ENCODE data around the gene PLK1.
A peak's percentile ranks its signal among the peaks of the same experiment; 100 is the strongest.
"Not testable (repeated sequence)": the region's sequence is repeated elsewhere in the genome, so short reads cannot be mapped to it uniquely, and the experiment has no call there.

PLK1 gene

GRCh38 chr16:23726710-23727109, 48.0 kb downstream of the PLK1 start:
- TF ChIP-seq ZFX (IDR thresholded peaks at IDR 0.05; ENCODE audit: borderline replicate concordance) (no peak), CTCF (IDR thresholded peaks at IDR 0.05) (no peak)
- H3K27ac ChIP-seq, result no peak overlapping the region

GRCh38 chr16:23728112-23728477, 49.4 kb downstream of the PLK1 start:
- TF ChIP-seq ZFX (IDR thresholded peaks at IDR 0.05; ENCODE audit: borderline replicate concordance), result no peak
- TF ChIP-seq CTCF (IDR thresholded peaks at IDR 0.05), result peak; percentile 50
- no peak overlapping the region for H3K27ac ChIP-seq

GRCh38 chr16:23729503-23730424, 51.1 kb downstream of the PLK1 start:
- TF ChIP-seq ZFX (IDR thresholded peaks at IDR 0.05; ENCODE audit: borderline replicate concordance) (no peak), CTCF (IDR thresholded peaks at IDR 0.05) (no peak)
- no peak overlapping the region for H3K27ac ChIP-seq

GRCh38 chr16:23734176-23734893, 55.6 kb downstream of the PLK1 start:
- no peak for TF ChIP-seq CTCF (IDR thresholded peaks at IDR 0.05)
- TF ChIP-seq ZFX (IDR thresholded peaks at IDR 0.05; ENCODE audit: borderline replicate concordance), result no peak
- no peak overlapping the region for H3K27ac ChIP-seq

- not testable (repeated sequence) for H3K27ac ChIP-seq
These were observed 58.8 kb downstream of the PLK1 start for GRCh38 chr16:23737423-23738028.

GRCh38 chr16:23739516-23739915, 60.8 kb downstream of the PLK1 start:
- no peak overlapping the region for H3K27ac ChIP-seq
- TF ChIP-seq ZFX (IDR thresholded peaks at IDR 0.05; ENCODE audit: borderline replicate concordance) (no peak), CTCF (IDR thresholded peaks at IDR 0.05) (no peak)
